GM10266 (cell line): ENCODE measurements around the gene MAP7.

Experiments used
- DNase-seq: peaks from one replicate; pipeline ENCODE4 v3.0.0; 2012; ENCODE audit errors: extremely low spot score
- TF ChIP-seq, protein P1 (sequence below): IDR thresholded peaks from 2 replicates; pipeline ENCODE4 v1.5.1; 2012; ENCODE audit warnings: mild to moderate bottlenecking, low read depth; ENCODE audit not compliant: control insufficient read depth, insufficient read depth; ENCODE audit errors: missing control alignments

The MAP7 gene

DNA sequence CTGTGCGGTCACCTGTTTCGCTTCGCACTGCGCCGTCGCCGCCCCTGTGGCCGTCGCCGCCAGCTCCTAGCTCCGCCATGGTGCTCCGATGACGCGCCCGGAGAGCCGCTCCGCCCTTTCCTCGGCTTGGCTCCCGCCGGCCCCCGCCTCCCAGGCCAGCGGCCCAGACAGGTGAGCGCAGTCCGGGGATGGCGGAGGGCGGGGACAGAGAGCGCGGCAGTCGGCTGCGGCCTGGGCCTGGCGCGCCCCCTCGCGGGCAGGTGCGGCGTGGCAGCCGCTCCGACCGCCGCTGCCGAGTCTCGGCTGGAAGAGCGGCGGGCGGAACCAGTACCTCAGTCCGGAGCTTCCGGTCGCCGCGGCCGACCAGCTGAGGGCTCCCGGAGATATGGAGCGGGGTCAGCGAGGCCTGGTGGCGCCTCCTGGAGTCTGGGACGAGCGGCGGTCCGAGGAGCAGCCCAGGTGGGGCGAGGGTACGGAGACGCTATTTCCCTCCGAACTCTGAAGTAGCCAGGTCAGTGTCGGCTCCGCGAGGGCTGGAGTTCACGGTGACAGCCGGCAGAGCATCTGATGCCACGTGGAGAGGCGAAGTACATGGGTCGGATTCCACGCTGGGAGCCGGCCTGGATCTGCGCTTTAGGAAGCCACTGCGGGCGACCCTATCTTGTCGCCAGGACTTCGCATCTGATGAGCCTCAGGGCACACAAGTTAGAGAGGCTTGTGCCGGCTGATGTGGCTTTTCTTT lies at the start of gene MAP7:
Gene MAP7 (minus strand): TSS at position 93 of the 742 bp plus-strand sequence. CDS start 14 bp downstream, at position 79.
- peak; percentile 87 for DNase-seq
- TF ChIP-seq, protein P1, sequence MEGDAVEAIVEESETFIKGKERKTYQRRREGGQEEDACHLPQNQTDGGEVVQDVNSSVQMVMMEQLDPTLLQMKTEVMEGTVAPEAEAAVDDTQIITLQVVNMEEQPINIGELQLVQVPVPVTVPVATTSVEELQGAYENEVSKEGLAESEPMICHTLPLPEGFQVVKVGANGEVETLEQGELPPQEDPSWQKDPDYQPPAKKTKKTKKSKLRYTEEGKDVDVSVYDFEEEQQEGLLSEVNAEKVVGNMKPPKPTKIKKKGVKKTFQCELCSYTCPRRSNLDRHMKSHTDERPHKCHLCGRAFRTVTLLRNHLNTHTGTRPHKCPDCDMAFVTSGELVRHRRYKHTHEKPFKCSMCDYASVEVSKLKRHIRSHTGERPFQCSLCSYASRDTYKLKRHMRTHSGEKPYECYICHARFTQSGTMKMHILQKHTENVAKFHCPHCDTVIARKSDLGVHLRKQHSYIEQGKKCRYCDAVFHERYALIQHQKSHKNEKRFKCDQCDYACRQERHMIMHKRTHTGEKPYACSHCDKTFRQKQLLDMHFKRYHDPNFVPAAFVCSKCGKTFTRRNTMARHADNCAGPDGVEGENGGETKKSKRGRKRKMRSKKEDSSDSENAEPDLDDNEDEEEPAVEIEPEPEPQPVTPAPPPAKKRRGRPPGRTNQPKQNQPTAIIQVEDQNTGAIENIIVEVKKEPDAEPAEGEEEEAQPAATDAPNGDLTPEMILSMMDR: peak; percentile 94

DNA sequence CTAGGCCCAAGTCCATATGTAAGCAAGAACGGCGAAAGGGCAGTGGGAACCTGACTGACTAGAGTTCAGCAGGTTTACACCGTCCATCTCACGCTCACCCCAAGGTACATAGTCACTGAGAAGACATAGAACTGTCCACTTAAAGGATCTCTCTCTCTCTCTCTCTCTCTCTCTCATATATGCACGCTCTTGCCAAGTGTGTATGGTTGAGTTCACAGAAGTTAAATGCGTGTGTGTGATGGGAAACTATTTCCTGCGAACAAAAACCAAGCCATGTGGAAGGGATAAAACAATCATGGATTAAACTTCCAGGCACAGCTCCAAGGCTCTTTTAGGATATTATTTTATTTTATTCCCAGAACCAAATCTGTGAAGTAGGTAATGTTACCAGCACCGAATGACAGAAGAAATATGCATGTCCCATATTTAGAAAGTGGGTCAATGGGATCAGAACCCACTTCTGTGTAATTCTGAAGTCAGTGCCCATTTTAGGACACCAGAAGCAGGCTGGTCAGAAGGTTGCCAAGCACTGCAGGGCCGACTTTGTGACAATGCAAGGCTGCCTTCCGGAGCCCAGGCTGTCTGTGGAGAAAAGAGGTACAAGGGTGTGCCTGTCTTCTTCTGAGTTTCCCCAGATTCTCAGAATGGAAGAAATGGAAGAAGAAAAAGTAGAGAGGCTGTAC lies 49.2 kb upstream of the MAP7 start:
- TF ChIP-seq, protein P1: no peak

DNA sequence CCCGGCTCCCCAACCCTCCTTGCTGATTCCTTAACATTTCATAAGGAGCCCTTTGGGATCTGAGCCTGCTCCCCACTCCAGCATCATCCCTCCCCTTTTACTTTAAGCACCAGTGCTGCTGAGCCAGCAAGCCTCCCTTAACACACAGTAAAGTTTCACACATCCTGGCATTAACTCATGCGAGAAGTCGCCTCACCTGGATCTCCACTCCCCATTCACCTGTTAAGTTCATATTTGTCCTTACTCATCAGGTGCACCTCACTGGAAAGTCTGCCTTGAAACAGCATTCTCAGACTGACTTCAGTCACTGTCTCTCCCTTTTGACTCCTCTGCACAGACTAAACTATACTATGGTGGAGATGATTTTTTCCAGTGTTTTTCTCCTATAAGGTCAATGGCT lies 47.8 kb upstream of the MAP7 start:
- TF ChIP-seq, protein P1: no peak
- DNase-seq: no peak

More for the DNA sequence above, 49.2 kb upstream of the MAP7 start:
- no peak for DNase-seq

DNA sequence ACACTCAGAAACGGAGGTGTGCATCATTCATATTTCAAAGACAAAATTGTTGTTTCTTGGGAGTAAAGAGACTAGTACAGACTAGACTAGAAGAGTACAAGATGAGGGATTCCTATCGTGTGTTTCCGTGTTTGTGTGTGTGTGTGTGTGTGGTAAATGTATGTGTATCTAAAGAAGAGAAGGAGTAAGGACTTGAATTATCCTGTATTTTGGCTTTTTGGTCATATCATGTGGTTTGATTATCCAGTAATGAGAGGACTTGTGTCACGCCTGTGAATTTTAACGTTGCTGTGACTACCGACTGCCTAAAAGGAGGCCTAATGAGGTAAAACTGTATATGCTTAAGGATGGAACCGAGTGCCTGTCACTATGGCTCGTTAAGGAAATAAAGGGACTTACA lies 44.4 kb upstream of the MAP7 start:
- no peak for DNase-seq
- TF ChIP-seq, protein P1: no peak

DNA sequence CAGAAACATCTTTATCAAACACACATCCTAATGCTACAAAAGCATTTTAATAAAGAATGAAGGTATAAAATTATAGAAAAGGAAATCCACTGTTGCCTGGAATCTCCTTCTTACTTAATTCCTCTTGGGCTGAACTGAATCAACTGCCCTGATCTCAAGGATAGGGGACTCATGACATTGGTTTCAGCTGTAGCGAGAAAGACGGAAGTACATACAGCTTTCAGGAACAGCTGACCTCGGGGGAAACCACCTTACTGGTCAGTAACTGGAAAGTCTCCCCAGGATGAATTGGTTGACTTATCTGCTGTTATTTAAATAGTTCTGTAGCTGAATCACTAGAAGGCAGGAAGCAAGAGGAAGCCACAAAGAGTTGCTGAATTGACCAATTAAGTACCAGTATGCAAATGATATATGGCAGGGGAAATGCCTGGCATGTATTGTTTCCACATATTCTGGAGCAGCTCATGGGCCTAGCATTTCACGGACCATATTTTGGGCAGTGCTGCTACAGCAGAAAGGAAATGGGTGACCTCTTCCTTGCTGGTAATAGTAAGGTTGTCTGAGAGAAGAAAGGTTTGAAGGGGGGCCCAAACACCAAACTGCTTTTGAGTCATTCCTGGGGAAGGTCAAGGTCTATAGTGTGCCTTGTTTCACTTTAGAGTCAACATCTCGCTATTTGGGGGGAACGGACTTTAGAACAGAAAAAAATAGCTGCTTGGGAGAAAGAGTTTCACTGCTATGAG lies 43.7 kb upstream of the MAP7 start:
- DNase-seq: peak; percentile 71
- TF ChIP-seq, protein P1: no peak

DNA sequence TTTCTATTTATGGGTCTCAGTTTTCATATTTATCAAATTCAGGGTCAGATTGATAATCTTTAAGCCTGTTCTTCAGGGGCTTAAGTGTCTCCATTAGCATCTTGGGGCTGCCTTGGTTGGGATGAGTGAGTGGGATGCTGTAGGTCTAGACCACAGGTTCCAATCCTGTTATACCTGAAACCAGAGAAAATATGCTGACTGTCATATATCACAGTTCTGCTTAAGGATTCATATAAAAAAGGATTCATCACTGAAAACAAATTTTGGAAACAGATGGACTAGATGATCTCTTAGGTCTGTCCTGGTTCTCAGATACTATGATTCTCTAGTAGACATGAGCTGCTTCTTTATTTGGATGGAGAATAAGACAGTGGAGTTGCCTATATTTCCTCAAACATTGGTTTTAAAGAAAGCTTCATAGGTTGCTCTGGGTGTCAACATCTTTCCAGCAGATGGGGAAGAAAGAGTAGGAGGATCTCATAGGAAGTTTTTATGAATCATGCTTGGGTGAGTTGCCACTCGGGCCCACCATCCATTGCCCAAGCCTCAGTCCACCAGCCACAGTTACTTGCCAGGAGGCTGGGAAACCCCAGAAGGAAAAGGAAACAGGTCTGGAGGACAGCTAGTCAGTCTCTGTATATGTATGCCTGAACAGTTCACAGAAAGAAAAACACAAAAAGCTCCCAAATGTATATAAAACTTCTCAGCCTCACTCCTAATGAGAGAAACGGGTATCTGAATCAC lies 42.9 kb upstream of the MAP7 start:
- TF ChIP-seq, protein P1: no peak
- DNase-seq: no peak
